ENCODE measurements around the gene PDLIM5. TPM values are rescaled to one million over a fixed set of nuclear protein-coding genes. Genes with fewer than 3 reads are reported as not detected.
A peak's percentile ranks its signal among the peaks of the same experiment; 100 is the strongest.

The PDLIM5 gene
- total RNA-seq, 1 experiment from 2014 or later, result 106 TPM

DNA sequence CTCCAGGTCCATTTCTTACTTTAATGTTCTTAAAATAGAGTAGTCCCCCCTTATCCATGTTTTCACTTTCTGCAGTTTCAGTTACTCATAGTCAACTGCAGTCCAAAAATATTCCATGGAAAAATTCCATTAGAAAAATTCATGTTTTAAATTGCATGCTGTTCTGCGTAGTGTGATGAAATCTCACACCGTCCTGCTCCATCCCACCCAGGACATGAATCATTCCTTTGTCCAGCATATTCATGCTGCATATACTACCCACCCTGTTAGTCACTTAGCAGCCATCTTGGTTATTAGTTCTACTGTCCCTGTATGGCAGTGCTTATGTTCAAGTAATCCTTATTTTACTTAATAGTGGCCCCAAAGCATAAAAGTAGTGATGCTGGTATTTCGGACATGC, 5.4 kb upstream of the PDLIM5 start:
- CTCF ChIA-PET, result no interaction called here
- TF ChIP-seq, protein P1, sequence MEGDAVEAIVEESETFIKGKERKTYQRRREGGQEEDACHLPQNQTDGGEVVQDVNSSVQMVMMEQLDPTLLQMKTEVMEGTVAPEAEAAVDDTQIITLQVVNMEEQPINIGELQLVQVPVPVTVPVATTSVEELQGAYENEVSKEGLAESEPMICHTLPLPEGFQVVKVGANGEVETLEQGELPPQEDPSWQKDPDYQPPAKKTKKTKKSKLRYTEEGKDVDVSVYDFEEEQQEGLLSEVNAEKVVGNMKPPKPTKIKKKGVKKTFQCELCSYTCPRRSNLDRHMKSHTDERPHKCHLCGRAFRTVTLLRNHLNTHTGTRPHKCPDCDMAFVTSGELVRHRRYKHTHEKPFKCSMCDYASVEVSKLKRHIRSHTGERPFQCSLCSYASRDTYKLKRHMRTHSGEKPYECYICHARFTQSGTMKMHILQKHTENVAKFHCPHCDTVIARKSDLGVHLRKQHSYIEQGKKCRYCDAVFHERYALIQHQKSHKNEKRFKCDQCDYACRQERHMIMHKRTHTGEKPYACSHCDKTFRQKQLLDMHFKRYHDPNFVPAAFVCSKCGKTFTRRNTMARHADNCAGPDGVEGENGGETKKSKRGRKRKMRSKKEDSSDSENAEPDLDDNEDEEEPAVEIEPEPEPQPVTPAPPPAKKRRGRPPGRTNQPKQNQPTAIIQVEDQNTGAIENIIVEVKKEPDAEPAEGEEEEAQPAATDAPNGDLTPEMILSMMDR (IDR thresholded peaks at IDR 0.05; ENCODE audit: insufficient read depth in 1 of 2, low read depth in 1 of 2, low read length in 1 of 2, severe bottlenecking in 1 of 2, unreplicated experiment in 1 of 2), result no peak
- no TSS peak for BruUV-seq (replicated peaks)
- H3K4me3 ChIP-seq (ENCODE audit: low read depth, low read length), result no peak overlapping the region
- no peaks in the 10 kb centered on the region for H3K9me3 Mint-ChIP-seq (ENCODE audit: unreplicated experiment)
- intact Hi-C loops (cut with micrococcal nuclease; ENCODE audit: unreplicated experiment), result no loop called here
- POLR2A ChIA-PET, result no interaction called here
- H3K4me1 ChIP-seq, result peaks cover 28% of the 10 kb centered on the region
- H3K27me3 ChIP-seq (replicated peaks; ENCODE audit: control insufficient read depth, insufficient read depth, low read length), result no peaks in the 10 kb centered on the region
- peaks cover 23% of the 10 kb centered on the region for H3K4me1 Mint-ChIP-seq (ENCODE audit: low read depth, unreplicated experiment)
- no peak overlapping the region for H3K4me3 Mint-ChIP-seq (ENCODE audit: unreplicated experiment)
- H3K36me3 Mint-ChIP-seq (ENCODE audit: insufficient read depth, unreplicated experiment), result peaks cover 2% of the 10 kb centered on the region
- no peak overlapping the region for H3K27ac Mint-ChIP-seq (ENCODE audit: unreplicated experiment)
- no peaks in the 10 kb centered on the region for H3K27me3 Mint-ChIP-seq (ENCODE audit: insufficient read depth, unreplicated experiment)
- no peak for DNase-seq
- H3K9me3 ChIP-seq, result no peaks in the 10 kb centered on the region
- no peaks in the 10 kb centered on the region for H3K36me3 ChIP-seq (ENCODE audit: control insufficient read depth, insufficient read depth, low read length)

DNA sequence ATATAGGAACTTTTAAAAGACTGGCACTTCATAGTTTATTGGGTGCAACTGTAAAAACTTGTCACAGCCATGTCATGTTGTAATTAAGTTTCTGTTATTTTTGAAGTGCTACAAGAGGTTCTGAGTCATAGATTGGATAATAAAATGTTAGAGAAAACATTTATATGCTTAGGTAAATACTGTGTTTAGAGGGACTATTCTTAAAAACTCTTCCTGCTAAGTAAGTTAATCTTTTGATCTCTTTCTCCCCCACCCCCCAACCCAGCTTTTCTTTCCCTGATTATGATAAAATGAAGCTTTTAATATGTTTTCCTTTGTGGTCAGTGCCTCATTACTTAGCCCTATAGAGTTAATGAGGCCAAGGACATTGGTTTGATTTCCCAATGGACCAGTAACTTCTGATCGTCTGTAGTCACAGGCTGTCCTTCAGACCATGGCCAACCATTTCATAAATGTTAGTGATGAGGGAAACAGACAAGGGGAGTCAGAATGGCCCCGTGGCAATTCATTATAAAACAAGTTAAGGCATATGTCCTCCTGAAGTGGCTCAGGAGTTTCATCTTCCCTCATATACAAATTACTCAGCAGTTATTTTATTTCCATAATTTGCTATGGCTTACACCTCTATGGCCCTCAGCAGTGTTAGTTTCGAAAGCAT, 3.9 kb upstream of the PDLIM5 start:
- no TSS peak for BruUV-seq (replicated peaks)
- Histone ChIP-seq H3K36me3 (ENCODE audit: control insufficient read depth, insufficient read depth, low read length) (no peaks in the 10 kb centered on the region), H3K4me3 (ENCODE audit: low read depth, low read length) (no peak overlapping the region), H3K4me1 (peaks cover 28% of the 10 kb centered on the region), H3K27me3 (replicated peaks; ENCODE audit: control insufficient read depth, insufficient read depth, low read length) (no peaks in the 10 kb centered on the region), H3K9me3 (no peaks in the 10 kb centered on the region)
- no peak overlapping the region for H3K27ac Mint-ChIP-seq (ENCODE audit: unreplicated experiment)
- peaks cover 23% of the 10 kb centered on the region for H3K4me1 Mint-ChIP-seq (ENCODE audit: low read depth, unreplicated experiment)
- no peaks in the 10 kb centered on the region for H3K9me3 Mint-ChIP-seq (ENCODE audit: unreplicated experiment)
- no peak for DNase-seq
- intact Hi-C loops (cut with micrococcal nuclease; ENCODE audit: unreplicated experiment), result loop anchor here (2.0 kb wide), 1 partner anchor 27 kb away; no protein-coding TSS in a partner anchor
- H3K36me3 Mint-ChIP-seq (ENCODE audit: insufficient read depth, unreplicated experiment), result peaks cover 9% of the 10 kb centered on the region
- POLR2A ChIA-PET, result no interaction called here
- CTCF ChIA-PET, result no interaction called here
- no peaks in the 10 kb centered on the region for H3K27me3 Mint-ChIP-seq (ENCODE audit: insufficient read depth, unreplicated experiment)
- TF ChIP-seq, protein P1 (IDR thresholded peaks at IDR 0.05; ENCODE audit: insufficient read depth in 1 of 2, low read depth in 1 of 2, low read length in 1 of 2, severe bottlenecking in 1 of 2, unreplicated experiment in 1 of 2), result no peak
- no peak overlapping the region for H3K4me3 Mint-ChIP-seq (ENCODE audit: unreplicated experiment)

DNA sequence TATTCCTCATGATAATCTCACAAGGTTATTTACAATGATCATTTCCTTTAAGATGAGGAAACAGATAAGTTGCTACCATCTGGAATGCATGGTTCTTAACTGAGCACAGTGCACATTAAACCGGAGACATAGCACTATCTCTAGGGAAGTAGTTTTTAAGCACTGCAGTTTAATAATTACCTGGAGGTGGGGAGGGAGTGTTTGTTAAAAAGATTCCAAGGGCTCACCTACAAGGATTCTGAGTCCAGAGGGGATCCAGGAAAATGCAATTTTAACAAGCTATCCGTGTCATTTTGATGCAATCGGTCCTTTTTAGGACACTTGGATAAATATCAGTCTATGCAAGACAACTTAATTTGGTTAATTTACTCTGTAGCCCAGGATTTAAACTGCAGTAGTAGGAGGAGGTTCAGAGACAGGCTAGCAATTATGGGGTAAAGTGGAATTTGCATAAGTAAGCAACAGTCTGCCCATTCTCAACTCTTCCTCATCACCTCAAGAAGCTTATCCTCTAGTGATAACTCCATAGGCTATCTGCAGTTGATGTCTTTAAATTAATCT, 2.8 kb upstream of the PDLIM5 start:
- peak in 1 of 2 experiments; percentile 54 for DNase-seq
- H3K9me3 Mint-ChIP-seq (ENCODE audit: unreplicated experiment), result no peaks in the 10 kb centered on the region
- no peaks in the 10 kb centered on the region for H3K36me3 ChIP-seq (ENCODE audit: control insufficient read depth, insufficient read depth, low read length)
- CTCF ChIA-PET, result interaction anchor here (0.8 kb wide), 1 partner anchor 42 kb away, joined by 3 read pairs; no protein-coding TSS in a partner anchor
- H3K4me1 ChIP-seq, result peaks cover 28% of the 10 kb centered on the region
- peak overlapping the region; percentile 67 for H3K27ac Mint-ChIP-seq (ENCODE audit: unreplicated experiment)
- H3K9me3 ChIP-seq, result no peaks in the 10 kb centered on the region
- intact Hi-C loops (cut with micrococcal nuclease; ENCODE audit: unreplicated experiment), result loop anchor here (1.0 to 2.0 kb wide), 2 partner anchors 28 to 43 kb away; no protein-coding TSS in a partner anchor
- TF ChIP-seq, protein P1 (IDR thresholded peaks at IDR 0.05; ENCODE audit: insufficient read depth in 1 of 2, low read depth in 1 of 2, low read length in 1 of 2, severe bottlenecking in 1 of 2, unreplicated experiment in 1 of 2), result no peak
- H3K27me3 ChIP-seq (replicated peaks; ENCODE audit: control insufficient read depth, insufficient read depth, low read length), result no peaks in the 10 kb centered on the region
- H3K27me3 Mint-ChIP-seq (ENCODE audit: insufficient read depth, unreplicated experiment), result no peaks in the 10 kb centered on the region
- H3K4me3 Mint-ChIP-seq (ENCODE audit: unreplicated experiment), result peak overlapping the region; percentile 71
- peaks cover 9% of the 10 kb centered on the region for H3K36me3 Mint-ChIP-seq (ENCODE audit: insufficient read depth, unreplicated experiment)
- peaks cover 28% of the 10 kb centered on the region for H3K4me1 Mint-ChIP-seq (ENCODE audit: low read depth, unreplicated experiment)
- BruUV-seq (replicated peaks), result no TSS peak
- POLR2A ChIA-PET, result no interaction called here
- peak overlapping the region; percentile 17 for H3K4me3 ChIP-seq (ENCODE audit: low read depth, low read length)

Measured in Caco-2 (cell line).